GM12801 (cell line): ENCODE measurements around the gene IMMP2L.

Experiments
- TF ChIP-seq, protein P1 (sequence below): IDR thresholded peaks from one replicate; pipeline ENCODE4 v1.5.1; 2011; ENCODE audit warnings: control low read depth; ENCODE audit not compliant: insufficient read length; ENCODE audit errors: extremely low read depth

The IMMP2L gene

DNA sequence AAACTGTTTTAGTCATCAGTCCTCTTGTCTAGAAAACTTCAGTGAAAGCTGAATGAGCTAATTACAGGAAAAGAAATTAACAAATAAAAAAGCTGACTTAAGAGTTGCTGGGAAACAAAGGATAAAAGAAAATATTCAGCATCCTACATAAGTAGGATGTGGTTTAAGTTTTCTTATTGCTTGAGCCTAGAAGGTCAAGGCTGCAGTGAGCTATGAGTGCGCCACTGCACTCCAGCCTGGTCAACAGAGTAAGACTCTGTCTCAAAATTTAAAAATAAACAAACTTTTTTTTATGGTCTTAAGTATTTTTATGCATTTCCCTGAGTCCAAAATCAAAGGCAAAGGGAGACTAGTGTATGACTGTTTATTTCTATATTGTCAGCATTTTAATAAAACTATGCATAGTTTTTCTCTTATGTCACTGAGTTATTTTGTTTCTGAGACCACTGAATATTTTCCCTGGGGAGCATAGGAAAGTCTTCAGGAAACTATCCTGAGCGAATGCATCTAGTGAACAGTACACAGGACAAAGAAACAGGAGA, 511.3 kb downstream of the IMMP2L start:
- TF ChIP-seq, protein P1, sequence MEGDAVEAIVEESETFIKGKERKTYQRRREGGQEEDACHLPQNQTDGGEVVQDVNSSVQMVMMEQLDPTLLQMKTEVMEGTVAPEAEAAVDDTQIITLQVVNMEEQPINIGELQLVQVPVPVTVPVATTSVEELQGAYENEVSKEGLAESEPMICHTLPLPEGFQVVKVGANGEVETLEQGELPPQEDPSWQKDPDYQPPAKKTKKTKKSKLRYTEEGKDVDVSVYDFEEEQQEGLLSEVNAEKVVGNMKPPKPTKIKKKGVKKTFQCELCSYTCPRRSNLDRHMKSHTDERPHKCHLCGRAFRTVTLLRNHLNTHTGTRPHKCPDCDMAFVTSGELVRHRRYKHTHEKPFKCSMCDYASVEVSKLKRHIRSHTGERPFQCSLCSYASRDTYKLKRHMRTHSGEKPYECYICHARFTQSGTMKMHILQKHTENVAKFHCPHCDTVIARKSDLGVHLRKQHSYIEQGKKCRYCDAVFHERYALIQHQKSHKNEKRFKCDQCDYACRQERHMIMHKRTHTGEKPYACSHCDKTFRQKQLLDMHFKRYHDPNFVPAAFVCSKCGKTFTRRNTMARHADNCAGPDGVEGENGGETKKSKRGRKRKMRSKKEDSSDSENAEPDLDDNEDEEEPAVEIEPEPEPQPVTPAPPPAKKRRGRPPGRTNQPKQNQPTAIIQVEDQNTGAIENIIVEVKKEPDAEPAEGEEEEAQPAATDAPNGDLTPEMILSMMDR, result no peak

DNA sequence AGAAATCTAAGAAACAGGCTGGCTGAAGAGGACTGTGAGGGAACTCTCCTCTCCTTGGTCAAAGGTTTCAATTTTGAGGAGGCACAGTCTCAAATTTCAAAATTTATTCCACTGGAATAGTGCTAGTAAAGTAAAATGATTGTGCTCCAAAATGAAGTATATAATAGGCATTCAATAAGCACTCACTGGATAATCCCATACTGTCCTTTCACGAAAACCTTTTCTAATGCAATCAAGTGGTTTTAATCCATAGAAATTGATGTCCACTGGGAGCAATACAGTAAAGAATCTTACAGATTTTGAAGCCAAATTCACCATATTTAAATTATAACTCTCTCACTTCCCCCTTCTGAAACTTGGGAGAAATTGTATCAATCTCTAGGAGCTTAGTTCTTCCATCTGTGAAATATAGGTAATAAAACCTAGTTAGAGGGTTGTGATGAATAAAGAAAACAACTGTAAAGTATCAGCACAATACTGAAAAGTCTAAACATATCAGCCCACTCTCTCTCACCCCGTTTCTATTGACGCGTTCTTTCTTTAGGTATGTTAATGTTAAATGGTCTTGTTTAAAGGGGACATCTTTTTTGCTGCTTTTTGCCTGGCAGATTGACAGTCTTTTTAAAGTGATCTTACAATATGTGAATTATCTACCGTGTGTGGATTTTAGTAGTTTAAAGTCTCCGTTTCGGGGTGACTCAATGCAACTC, 512.2 kb downstream of the IMMP2L start:
- TF ChIP-seq, protein P1, result no peak

DNA sequence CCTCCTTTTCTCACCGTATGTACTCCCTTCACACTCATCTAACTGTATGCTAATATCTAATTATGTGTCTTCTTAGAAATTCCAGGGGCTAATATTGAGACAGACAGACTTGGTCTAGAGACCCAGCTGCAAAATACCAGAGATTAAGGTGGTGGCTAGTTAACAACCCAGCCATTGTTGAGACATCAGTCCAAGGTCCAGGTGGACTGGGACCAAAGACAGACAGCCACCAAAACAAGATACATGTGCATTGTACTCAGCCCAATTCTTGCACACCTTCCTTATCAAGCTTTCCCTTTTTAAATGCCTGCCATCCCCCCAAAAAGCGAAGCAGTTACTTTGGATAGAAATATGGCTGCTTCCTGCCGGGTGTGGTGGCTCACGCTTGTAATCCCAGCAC, 514.7 kb downstream of the IMMP2L start:
- TF ChIP-seq, protein P1, result no peak

DNA sequence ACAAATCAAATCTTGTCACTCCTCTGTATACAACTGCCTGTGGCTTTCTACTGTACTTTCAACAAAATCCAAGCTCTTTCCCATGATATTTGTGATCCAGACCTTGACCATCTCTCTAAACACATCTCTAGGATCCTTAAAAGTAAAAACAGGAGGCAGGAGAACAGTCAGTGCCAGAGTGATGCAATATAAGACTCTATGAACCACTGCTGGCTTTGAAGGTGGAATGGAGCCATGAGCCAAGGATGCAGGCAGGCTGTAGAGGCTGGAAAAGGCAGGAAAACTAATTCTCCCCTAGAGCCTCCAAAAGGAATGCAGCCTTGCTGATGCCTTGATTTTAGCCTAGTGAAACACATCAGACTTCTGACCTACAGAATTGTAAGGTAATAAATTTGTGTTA, 516.8 kb downstream of the IMMP2L start:
- TF ChIP-seq, protein P1, result no peak

DNA sequence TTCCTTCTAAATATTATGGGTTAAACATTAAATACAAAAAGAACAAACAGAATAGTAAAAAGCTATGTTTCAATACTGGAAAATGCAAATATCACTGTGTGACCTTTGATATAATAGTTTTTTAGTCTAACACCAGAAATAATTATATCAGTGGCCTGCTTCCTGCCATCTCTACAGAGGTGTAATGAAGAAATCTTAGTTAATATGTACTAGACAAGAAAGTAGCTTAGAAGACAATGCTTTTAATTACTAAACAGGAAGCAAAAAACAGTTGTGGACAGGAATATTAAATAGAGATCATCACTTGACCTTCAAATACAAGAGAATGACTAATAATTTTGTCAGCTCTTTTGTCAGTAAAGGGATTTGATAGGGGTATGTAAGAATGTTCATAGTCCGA, 518.7 kb downstream of the IMMP2L start:
- TF ChIP-seq, protein P1, result no peak

DNA sequence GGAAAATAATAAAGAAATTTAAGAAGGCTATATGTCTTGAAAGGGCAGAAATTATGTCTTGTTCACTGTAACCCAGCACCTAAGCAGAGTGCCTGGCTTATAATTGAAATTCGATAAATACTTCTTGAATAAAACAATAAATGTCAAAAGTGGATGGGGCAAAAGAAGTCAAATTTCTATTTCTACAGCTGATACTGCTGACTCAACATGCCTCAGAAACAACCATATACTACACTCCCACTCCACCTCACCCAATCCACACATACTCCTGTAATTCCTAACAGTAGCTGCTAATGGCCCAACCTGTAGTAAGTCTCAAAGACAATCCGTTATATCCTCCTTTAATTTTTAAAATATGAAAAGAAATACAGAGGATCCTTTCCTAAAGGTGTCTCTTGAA, 519.5 kb downstream of the IMMP2L start:
- TF ChIP-seq, protein P1, result no peak

DNA sequence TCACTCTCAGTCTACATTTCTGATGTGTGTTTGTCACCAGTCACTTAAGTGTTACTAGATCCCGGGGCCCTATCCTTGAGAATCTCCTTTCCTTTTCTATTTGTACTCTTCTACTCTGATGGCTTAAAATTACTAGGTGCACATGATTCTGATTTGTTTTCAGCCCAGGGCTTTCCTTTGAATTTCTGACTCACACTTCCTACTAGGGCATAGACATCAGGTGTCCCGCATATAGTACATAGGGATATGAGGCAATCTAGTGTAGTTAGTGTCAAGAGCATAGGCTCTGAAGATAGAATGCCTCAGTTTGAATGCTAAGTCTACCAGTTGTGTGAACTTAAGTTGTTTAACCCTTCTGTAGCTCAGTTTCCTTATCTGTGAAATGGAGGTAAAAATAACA, 520.7 kb downstream of the IMMP2L start:
- TF ChIP-seq, protein P1, result no peak

DNA sequence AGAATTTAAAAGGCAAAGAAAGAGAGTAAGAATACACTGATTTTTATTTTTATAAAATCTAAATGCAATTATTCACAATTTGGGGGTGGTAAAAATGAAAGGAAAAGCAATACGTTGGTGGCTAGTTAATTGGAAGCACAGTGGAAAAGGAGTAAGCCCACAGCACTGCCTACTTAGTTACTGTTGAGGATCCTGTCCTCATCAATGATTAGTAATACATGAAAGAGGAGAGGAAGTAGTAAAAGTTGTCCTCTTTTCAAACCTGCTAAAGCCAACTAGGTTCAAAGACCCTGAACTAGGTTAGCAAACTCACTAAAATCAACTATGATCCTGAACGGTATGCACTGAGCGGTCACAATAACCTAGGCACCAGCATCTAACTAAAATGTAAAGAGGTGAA, 524.1 kb downstream of the IMMP2L start:
- TF ChIP-seq, protein P1, result no peak
